Measurements from ENCODE around the gene CUL4A. TPM values are rescaled to one million over a fixed set of nuclear protein-coding genes. Genes with fewer than 3 reads are reported as not detected.

The CUL4A gene
- polyA plus RNA-seq, 3 donors: 79.3 to 85.1 (median 83.9) TPM

DNA sequence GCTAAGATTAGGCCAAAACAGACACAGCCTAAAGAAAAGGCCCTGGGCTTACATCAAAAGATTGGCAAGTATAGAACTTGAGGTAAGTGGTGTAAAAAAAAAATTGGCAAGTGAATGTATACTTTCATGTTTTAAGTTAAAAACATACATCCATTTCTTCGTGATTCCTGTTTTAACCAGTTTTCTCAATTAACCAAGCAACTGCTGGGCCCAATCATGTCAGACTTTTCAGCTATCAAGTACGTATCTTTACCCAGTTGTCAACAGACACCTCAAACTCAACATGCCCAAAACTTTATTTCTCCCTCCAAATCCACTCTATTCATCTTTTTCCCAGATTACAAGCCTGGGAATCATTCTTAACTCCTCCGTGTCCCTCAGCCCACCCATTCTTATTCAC, 2.0 kb upstream of the CUL4A start:
- no peak for DNase-seq (ENCODE audit: low read depth in 3 of 3, low spot score in 2 of 3)

DNA sequence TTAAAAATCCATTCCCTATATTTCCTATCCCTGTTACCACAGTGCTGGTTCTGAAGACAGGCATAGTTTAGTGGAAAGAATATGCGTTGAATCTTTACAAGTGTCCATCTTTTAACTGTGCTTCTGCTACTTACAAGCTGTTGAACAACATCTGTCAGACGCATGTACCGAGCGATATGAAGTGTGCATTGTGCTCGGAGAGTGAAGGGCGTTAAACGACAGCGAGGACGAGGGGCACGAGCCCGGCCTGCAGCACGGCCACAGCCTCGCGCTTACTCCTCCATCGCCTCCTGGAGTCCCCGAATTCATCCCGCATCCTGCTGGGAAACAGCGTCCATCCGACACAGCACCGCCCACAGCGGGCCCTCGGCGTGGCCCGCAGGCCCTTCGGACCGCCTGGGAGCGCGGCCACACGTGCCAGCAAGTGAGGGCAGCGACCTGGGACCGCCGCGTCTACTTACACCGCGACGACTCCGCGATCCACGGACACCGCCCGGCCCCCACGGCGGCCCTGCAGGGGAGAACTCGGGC, 1.5 kb upstream of the CUL4A start:
- peak in 1 of 3 donors; percentile 13 for DNase-seq (ENCODE audit: low read depth in 3 of 3, low spot score in 2 of 3)

DNA sequence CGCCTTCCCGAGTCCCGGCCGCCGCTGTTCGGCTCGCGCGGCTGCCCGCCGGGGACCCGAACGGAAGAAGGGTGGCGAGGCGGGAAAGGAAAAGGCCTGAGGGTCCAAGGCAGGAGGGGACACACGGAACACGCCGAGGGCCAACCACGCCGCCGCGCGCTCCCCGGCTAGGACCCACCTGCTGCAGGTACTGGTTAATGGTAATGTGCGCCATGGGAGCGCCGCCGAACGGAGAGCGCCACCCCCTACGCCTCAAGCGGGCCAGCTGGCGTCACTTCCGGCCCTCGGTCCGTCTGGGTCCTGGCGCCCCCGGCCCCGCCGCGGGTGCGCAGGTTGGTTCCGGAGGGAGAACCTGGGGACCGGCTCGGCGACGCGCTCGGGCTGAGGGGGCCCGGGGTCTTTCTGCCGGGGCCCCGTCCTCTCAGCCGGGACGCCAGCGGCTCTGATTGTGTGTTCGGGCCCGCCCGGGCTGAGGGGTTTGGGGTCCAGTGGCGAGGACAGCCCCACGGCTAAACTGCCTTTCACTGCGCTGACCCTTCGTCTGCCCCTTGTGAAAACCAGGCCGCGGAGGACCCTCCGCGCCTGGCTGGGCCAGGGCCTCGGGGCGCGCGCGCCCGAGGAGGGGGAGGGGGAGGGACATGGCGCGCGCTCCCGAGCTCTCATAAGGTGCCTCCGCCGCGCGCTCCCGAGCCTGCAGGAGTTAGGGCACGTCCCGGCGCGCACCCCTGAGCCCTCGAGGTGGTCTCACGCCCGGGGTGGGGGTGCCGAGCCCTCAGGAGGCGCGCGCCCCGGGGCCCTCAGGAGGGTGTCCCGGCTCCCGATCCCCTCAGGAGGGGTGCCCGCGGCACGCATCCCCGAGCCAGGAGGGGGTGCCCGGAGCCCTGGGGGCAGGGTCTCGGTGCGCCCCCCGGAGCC, 735 bp upstream of the CUL4A start, which contains the start of gene PCID2:
Gene PCID2 (minus strand): TSS at position 249 of the 915 bp plus-strand sequence. CDS start 35 bp downstream, at position 214.
- DNase-seq (ENCODE audit: low read depth in 3 of 3, low spot score in 2 of 3): peak in 2 of 3 donors; percentile 78 to 83

DNA sequence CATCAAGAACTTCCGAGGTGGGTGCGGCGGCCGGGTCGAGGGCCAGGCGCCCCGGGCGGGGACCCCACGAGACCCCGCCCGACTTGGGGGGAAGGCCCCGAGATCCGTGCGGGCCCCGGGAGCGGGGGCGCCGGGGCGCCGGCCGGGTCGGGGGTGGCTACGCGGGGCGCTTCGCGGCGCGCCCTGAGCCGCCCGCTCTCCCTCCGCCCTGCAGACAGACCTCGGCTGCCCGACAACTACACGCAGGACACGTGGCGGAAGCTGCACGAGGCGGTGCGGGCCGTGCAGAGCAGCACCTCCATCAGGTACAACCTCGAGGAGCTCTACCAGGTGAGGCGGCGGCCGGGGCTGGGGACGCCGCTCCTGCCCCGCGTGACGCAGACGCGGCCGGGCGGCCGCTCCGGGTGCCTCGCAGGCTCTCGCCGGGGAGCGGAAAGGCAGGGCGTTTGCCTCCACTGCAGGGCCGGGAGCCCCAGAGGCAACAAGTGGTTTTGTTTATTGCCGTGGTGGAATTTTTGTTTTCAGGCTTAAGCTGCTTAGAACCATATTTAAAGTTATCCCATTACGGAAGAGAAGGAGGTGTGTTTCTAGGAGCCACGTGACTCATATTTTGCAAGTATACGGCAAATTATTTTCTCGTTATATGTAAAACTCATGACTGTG, 477 bp downstream of the CUL4A start:
- DNase-seq (ENCODE audit: low read depth in 3 of 3, low spot score in 2 of 3): peak in 1 of 3 donors; percentile 18

DNA sequence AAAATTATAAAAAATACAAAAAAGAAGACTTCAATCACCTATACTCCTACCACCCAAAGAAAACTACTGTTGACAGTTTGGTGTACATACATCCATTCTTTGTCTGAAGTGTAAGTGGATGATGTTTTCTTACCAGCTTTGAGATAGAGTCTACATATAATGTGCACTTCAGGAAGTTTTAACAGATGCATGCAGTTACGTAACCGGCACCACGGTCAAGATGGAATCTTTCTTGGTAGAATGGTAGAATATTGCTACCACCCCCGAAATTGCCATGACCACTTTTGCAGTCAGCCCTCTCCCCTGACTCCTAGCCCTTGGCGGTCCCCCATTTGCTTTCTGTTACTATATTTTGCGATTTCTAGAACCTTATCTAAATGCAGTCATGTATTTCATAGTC, 1.4 kb downstream of the CUL4A start:
- no peak for DNase-seq (ENCODE audit: low read depth in 3 of 3, low spot score in 2 of 3)

DNA sequence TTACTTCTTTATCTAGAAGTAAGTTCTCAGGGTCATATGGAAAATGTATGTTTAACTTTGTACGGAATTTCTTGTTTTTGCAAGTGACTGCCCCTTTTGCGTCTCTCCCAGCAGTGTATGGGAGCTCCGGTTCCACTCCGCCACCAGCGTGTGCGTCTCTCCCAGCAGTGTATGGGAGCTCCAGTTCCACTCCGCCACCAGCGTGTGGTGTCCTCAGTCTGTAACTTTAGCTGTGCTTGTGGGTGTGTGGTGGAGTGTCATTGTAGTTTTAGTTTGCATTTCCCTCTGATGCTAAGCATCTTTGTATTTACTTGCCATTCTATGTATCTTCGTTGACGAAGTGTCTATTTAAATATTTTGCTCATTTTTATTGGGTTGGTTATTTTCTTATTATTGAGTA, 2.4 kb downstream of the CUL4A start:
- no peak for DNase-seq (ENCODE audit: low read depth in 3 of 3, low spot score in 2 of 3)

DNA sequence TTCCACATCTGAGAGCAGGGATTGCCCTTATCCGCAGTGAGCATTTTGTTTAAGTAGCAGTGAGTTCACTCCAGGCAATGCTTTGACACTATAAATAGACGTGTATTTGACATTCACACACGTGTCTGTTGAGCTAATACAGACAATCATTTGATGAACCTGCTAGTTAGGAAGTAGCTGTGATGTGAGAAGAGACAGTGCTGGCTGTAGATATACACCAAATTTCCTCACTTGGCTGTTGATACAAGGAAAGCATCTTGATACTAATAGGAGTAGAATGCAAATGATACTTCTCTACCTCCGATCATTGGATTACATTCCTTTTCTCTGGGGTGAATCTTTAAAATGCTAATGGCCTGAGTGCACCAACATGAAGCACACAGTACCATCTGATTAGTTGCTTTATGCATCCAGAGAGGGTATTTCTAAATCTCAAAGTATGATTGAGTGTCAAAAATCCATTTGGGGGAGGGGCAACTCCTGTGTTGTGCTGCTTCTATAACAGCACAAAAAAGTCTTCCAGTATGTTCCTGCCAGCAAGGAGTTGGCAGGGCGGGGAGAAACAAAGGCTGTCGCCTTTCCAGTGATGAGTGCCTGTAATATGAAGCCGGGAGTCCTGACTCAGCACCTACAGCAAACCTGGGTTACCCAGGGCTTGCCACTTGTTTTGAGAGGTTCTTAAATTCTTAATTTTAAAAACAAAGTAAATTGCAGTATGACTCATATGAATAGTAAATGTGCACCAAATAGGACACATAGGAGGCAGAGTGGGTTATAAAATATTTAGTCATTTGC, 7.0 kb downstream of the CUL4A start:
- DNase-seq (ENCODE audit: low read depth in 3 of 3, low spot score in 2 of 3): peak in 1 of 3 donors; percentile 13

DNA sequence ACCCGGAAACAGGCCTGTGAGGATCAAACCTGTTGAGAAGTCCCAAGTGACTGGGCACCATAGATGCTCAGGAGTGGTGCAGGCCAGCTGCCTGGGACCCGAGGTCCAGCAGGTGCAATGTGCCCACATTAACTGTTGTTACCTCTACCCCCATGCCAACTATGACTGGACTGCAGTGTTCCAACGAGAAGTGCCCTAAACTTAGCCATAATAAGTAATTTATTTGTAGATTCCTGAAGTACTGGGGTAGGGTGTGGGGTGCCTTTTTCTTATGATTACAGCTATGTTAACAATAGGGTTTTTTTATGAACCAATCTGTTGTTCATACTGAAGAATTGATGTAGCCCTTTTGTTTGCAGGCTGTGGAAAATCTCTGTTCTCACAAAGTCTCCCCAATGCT, 9.2 kb downstream of the CUL4A start:
- DNase-seq (ENCODE audit: low read depth in 3 of 3, low spot score in 2 of 3): no peak

DNA sequence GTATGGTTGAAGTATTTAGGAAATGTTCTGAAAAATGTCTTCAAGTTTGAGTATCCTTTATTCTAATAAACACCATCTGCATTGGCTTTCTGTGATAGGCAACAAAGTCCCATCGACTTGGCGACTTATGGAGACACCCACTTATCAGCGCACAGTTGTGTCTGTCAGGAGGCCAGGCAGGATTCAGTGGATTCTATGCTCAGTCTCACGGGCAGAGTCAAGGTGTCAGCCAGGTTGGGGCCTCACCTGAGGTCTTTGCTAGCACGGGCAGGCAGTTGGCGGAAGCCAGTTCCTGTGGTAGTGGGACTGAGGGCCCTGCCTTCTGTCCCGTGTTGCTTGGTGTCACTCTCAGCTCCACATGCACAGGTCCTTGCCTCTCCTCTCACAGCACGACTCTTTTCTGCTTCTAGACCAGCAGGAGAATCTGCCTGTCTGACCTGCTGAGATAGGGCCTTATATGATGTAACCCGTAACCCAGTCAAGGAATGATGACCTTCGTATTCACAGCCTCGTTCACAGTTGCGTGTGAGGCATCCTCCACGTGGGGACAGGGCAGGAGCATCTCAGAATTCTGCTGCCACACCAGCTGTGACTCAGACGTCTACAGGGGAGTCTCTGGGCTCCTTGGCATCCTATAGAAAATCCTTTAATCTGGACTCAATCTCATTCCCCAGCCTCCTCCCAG, 10.0 kb downstream of the CUL4A start:
- DNase-seq (ENCODE audit: low read depth in 3 of 3, low spot score in 2 of 3): no peak

DNA sequence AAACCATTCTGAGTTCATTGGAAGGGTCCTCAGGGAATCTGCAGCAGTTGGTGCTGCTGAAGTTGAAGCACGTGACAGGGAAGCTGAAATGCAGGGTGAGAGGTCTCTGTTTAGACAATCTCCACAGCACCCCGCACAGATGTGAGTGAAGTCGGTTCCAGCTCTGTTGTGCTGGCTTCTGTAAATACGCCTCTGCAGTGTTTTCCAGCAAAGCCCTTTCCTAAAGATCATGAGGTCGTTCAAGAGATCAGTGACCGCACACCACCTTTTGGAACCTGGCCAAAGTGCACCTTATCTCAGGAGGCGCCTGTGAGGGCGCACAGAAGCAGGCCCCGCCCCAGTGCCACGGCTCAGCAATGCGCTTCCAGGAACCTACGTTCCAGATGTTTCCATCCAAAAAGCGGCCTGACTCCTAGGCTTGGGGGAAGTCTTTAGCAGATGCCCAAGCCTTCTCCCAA, 10.8 kb downstream of the CUL4A start:
- no peak for DNase-seq (ENCODE audit: low read depth in 3 of 3, low spot score in 2 of 3)

DNA sequence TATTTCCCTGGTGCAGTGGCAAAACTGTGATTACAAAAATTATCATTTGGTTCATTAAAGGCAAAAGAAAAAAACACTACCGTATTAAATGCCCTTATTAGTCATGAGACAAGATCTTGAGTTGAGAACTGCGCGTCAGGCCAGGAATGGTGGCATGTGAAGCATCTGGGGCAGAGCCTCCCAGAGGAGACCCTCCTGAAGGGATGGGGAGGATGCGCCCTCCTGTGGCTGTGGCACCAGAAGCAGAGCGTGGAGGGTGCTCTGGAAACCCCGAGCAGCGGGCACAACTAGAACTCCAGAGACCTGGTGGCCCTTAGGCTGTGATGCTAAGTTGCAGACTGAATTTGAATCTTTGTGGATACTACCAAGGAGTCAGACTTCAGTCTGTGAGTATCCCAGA, 11.5 kb downstream of the CUL4A start:
- no peak for DNase-seq (ENCODE audit: low read depth in 3 of 3, low spot score in 2 of 3)

DNA sequence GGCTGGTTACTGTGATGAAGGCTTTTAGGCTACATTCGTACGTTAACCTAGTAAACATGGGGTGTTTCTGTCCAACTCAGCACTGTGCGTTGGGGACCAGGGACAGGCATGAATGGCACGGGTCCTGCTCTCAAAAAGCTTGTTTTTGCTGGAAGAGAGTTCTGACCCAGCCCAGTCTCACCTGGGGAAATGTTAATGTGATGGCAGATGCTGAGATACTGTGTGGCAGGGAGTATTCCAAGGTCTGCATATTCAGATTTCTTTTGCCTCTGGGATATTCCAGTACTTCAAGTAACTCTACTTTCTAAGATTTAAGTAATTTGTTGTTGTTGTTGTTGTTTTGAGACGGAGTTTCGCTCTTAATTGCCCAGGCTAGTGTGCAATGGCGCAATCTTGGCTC, 13.7 kb downstream of the CUL4A start:
- no peak for DNase-seq (ENCODE audit: low read depth in 3 of 3, low spot score in 2 of 3)

DNA sequence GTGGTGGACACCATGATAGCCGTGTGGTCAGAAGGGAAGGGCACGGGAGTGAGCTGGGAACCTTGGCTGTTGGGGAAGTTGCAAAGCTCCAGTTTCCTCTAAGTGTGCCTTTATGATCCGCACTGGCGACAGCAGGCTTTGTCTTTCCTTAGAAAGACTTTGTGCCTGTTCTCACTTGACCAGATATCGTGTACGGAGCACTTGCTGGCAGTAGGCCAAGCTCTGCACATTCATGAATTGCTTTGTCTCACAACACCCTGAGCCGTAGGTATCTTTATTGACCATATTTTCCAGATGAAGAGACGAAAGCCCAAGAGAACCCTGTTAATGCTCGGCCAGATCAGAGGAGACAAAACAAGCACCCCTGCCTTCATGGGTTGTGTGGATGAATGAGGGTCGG, 15.1 kb downstream of the CUL4A start:
- no peak for DNase-seq (ENCODE audit: low read depth in 3 of 3, low spot score in 2 of 3)

DNA sequence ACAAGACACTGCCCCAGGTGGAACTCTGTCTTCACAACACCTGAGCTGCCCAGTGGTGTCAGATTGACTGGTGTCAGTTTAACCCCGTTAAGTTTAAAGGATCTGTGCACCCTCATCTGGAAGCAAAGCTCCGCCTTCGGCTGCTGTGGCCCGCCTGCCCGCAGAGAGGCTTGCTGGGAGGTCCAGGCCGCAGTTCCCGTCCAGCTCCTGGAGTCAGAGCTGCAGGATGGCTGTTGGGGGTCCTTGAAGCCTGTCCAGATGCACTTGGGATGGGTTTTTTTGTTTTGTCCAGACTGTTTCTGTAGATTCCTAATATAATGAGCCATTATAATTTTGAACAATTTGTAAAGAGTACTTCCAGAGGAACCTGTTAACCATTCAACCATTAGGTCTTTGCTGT, 16.1 kb downstream of the CUL4A start:
- DNase-seq (ENCODE audit: low read depth in 3 of 3, low spot score in 2 of 3): no peak

DNA sequence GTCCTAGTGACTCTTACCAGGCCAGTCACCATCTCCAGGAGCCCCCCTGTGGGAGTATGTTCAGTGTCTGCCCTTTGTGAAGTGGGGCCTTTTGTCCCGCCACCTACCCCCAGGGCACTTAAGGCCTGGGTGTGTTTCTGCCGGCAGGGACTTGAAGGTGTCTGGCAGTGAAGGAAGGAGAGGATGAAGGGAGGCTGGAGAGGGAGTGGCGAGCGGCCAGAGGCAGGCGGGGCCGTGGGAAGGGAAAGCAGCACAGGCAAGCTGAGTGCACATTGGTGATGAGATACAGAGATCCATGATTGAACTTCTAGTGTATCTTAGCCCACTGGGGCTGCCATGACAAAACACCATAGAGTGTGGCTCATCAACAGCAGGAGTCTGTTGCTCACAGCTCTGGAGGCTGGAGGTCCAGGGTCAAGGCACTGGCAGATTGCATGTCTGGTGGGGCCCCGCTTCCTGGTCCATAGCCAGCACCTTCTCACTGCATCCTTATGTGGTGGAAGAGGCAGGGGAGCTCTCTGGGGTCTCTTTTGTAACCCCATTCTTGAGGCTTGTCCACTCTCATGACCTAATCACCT, 17.5 kb downstream of the CUL4A start:
- no peak for DNase-seq (ENCODE audit: low read depth in 3 of 3, low spot score in 2 of 3)

DNA sequence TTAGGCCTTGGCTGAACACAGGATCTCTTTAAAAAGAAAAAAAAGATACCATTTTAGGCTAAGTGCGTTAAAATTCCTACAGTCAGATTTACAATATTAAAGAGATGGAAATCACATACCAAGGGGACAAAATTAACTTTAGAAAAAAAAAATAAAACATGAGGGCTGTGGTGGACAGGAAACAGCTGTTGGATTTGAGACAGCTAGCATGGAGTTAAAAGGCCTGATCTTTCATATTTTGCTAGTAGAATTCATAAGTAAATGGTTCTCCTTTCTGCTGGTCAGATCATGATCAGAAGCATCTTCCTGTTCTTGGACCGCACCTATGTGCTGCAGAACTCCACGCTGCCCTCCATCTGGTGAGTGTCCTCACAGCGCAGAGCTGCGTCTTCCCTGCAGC, 19.7 kb downstream of the CUL4A start:
- peak in 1 of 3 donors; percentile 10 for DNase-seq (ENCODE audit: low read depth in 3 of 3, low spot score in 2 of 3)

DNA sequence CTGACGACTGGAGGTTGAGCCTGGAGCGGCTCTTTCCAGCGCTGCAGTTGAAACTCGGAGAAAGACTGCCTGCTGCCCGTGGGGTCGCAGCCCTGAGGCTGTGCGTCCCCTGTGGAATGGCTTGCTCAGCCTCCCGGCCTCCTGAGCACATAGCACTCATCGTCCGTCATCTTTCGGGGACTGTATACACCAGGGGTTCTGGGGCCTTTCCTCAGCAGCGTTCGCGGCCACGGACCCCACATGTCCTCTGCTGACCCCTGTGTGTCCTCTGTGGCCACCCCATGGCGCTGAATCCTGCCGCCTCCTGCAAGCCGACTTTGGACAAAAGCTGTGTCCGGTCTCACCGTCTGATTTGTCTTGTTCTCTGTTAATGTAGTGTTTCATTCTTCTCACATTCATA, 20.4 kb downstream of the CUL4A start:
- no peak for DNase-seq (ENCODE audit: low read depth in 3 of 3, low spot score in 2 of 3)

DNA sequence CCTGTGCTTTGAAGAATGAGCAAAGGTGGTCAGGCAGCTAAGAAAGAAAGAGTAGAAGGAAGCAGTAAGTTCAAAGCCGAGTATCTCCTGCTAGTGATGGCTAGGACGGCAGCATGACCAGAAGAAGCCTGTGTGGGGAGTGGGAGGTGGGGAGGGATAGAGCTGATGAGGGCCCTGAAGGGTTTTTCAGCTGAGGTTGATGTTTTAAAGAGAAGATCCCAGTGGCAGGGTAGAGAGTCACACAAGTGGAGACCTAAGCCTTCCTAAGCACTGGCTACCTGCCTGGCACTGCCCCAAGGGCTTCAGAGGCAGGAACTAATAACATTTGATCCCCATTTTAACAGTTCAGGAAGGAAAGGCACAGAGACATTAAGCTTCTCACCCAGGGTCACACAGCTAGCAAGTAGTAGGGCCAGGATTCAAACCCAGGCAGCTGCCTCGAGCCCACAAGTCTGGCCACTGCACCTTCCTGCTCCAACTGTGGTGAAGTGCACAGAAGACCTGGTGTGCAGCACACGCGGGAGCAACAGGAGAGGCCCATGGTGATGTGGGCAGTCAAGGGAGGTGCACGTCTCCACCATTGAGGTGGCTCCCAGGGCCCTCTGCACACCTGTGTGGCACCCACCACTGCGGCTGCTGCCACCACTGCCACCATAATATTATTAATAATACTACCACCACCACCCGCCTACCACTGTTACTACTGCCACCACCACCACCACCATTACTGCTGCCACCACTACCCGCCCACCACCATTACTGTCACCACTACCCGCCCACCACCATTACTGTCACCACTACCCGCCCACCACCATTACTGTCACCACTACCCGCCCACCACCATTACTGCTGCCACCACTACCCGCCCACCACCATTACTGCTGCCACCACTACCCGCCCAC, 22.1 kb downstream of the CUL4A start:
- no peak for DNase-seq (ENCODE audit: low read depth in 3 of 3, low spot score in 2 of 3)

Data from right renal cortex interstitium (tissue), 3 donors.